HG03097 (cell line): Measurements from ENCODE around the gene DYNLRB2.

ENCODE experiments used
- ATAC-seq: cut with Tn5 transposase; IDR thresholded peaks from one replicate; pipeline ENCODE4 v1.9.1; 2021; ENCODE audit not compliant: unreplicated experiment, low FRiP score

Gene DYNLRB2

DNA sequence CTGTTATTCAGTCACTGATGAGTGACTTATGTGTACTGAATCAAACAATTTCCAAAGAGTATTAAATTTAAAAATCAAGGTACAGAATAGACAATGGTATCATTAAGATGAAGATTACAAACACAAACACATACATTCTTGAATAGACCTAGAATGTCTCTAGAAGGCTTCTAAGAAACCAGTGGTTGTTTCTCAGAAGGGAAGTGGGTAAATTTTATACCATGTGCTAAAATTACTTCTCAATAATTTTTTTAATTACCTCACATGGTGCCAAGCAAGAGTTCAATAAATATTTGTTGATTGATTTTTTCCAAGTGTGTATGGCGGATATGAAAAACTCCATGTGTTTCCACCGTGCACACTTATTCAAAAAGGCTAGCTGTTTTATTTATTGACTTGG is 6.4 kb downstream of the DYNLRB2 start:
- ATAC-seq, result no peak

DNA sequence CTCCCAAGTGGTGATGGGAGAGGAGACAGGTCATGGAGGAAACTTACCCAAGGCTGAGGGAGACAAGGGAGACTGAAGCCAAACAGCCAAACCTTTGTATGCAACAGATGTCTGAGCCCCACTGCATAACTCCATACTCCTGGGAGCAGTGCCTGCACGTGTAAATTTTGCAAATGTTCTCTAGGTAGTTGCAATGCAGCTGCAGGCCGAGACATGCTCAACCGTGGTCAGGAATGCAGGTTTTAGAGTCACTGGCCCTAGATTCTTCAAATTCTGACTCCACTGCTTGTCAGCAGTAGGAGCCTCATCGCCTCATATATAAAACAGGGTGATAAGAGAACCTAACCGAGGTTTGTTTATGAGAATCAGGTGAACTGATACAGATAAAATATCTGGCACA is 11.5 kb downstream of the DYNLRB2 start:
- no peak for ATAC-seq

DNA sequence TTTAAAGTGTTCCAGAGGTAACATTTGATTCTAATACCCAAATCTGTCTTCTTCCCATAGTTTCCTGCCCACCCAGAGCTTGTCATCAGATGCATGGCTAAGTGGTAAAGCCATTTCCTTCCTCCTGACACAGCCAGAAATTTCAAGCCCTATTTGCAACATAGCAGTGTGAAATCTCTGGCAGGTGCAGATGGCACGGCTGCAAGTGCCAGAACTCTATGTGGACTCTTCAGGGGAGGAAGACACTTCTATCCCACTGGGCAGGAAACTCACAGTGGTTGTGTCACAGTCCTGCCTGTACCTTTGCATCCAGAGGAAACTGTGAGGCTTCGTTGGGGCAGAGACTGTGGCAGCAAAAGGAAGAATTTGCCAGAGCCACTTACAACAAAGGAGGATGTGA is 13.2 kb downstream of the DYNLRB2 start:
- no peak for ATAC-seq

DNA sequence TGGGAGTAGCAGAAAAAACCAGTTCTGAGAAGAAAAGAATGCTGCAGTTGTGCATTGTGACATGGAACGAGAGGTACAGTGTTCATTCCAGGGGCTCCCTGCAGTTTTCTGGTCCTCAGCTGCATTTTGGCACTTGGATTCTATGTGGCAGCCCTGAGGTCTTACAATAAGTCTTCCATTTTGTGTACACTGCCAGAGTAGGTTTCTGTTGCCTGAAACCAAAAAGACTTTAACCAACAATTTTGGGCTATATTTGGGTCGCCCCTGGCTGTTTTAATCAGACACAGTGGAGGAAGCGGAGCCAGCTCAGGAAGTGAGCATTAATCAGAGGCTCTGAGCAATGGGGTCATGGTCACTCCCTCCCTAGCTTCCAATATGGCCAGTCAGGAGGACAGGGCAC is 15.7 kb downstream of the DYNLRB2 start:
- no peak for ATAC-seq

DNA sequence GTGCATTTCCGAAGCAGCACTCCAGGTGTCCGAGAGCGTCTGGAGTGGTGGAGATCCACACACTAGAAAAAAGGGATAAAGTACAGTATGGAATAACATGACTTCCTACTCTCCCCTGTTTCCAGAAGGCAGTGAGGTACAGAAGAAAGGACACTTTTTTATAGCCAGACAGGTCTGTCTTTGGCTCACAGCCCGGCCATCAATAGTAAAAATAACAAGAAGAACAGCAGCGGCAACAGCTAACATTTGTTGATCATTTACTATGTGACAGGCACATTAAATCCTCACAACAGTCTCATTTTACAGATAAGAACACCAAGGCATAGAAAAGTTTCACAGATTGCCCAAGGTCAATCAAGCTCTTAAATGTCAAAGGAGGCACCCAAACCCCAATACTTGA is 16.2 kb downstream of the DYNLRB2 start:
- no peak for ATAC-seq

DNA sequence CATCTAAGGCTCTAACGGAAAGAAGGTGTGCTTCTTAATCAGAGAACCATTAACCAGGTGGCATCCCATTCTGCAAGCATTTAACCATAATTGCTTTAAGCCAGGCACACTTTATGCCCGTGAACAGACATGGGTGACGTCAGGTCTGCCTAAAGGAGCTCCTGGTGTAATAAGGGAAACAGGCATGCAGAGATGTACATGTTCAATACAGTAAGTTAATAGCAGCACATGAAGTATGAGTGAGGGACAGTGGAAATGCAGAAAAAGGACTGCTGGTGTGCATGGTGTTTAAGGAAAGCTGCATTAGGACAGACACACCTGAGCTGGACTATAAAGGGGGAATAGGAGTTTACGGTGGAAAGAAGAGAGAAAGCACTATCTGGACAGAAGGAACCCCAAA is 18.6 kb downstream of the DYNLRB2 start:
- ATAC-seq, result no peak

DNA sequence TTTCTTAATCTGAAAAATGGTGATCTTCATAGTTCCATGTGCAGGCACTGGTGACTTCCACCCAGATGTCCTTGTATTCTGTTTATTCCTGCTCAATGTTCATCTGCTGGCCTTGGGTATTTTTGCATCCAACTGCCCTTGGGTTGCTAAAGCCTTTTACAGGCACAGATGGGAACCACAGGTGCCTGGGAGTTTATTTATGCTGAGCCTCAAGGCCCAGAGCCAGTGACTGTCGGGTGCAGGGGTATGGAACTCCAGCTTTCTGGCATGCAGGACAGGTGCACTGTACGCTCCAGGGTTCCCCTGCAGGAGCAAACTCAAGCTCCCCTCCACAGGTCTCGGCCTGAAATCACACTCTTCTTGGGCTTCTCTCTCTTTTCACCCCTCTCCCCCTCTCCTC is 22.3 kb downstream of the DYNLRB2 start:
- ATAC-seq, result no peak

DNA sequence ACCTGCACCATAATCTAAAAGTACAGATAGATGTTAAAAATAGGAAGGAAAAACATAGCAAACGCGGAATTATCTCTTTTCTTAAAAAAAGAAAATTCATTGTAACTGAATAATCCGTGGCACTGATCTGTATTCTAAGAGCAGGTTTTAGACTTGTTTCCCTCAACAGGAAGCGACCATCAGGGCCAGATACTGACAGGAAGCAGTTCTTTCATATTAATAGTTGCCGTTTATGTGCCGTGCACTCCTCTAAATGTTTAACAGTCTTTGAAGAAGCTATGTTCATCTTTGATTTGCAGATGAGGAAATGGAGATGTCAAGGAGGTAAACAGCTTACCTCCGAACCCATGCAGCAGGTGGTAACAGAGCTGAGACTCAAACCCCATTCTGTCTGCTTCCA is 23.6 kb downstream of the DYNLRB2 start:
- ATAC-seq, result no peak

DNA sequence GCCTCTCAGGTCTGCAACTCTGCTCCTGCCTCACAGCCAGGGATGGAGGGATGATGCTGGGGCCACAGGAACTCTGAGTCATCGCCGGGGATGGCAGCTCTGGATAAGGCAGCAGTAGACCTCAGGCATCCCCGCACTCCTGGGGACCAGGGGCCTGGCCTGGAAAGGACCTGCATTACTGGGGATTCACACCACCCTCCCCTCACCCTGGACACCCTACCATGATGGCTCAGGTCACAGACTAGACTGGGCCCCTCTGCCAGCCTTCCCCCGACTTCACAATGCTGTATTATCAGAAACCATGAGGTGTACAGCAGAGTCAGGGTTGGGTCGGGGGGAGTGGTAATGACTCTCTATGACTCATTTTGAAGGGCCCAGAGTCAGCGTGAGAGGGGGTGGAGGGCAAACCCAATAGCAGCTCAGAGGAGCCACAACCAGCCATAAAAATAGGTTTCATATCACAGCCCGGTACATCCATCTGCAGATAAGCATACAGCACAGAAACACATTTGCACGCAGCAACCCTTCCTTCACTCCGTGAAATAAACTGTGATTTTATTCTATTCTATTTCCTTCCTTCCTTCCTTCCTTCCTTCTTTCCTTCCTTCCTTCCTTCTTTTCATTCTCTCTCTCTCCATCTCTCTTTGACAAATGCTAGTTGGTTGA is 28.8 kb downstream of the DYNLRB2 start:
- ATAC-seq, result no peak

DNA sequence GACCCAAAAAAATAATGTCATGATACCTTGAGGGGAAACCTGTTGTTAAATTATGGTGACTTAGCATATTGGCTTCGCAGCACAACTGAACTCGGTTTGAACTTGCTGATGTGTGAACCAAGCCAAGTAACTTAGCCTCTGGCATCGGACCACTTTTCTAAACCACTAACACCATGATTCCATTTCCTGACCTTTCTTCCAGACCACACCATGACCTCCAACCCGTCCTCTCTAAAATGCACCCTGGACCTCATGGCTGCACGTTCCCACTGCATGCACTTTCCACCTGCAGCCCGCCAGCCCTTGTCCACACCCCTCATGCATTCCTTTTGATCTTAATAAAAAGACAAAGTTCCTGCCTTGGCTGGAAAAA is 29.3 kb downstream of the DYNLRB2 start:
- ATAC-seq, result no peak

DNA sequence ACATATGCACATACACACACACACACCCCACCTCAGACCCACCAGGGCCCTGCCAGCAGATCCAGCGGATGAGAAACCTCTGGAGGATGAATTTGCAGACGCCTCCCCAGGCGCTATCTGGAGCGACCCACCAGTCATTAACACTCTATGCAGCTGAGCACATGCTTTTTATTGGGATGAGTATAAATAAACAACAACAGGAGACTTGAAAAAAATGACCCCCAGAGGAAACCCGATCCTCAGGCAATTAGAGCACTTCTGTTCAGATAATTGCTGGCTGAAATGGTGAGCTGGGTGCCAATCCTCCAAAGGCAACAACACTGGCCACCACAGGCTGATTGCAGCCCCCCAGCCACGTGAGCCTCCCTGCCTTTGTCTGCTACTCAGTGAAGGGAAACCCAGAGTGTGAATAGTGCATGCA is 32.9 kb downstream of the DYNLRB2 start:
- ATAC-seq, result no peak

DNA sequence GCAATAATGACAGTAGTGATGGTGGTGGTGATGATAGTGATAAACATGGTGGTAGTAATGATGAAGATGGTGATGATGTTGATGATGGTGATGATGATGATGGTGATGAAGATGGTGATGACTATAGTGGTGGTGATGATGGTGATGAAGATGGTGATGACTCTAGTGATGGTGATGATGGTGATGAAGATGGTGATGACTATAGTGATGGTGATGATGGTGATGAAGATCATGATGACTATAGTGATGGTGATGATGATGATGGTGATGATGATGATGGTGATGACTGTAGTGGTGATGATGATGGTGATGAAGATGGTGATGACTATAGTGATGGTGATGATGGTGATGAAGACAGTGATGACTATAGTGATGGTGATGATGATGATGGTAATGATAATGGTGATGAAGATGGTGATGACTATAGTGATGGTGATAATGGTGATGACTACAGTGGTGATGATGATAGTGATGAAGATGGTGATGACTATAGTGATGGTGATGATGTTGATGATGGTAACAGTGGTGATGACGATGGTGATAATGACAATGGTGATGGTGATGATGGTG is 35.6 kb downstream of the DYNLRB2 start:
- ATAC-seq, result no peak

DNA sequence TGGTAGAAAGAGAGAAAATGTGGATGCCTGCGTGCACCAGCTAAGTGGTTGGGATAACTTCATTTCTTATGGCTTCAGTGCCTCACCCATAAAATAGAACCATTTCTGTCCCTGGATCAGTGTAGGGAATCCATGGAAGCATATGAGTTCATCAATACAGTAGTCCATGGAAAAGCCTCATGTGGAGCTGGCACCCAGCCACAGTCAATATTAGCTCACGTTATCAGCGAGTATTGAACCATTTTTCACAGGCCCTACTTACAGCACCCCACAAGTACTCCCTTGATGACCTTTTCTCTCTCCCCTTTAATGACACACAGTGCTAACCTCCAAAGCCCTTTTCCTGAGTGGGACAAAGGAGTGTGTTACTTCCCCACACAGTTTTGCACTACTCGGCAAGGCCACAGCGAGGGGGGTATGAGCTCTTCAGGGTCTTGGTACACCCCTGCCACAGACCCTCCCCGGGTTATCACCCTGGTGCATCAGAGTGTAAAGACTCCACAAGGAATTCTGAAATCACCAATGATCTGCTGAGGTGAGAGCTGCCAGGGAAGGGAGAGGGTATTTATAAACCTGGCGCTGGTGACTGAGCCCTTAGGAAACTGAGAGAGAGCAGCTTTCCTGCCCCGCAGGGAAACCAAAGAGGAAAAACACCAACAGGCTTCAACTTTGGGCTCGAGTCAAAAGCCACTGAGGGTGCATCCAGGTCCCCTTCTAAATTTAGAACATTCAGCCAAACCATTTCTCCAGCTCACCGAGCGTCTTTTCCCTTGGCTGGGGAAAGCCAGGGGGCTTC is 36.9 kb downstream of the DYNLRB2 start:
- no peak for ATAC-seq

DNA sequence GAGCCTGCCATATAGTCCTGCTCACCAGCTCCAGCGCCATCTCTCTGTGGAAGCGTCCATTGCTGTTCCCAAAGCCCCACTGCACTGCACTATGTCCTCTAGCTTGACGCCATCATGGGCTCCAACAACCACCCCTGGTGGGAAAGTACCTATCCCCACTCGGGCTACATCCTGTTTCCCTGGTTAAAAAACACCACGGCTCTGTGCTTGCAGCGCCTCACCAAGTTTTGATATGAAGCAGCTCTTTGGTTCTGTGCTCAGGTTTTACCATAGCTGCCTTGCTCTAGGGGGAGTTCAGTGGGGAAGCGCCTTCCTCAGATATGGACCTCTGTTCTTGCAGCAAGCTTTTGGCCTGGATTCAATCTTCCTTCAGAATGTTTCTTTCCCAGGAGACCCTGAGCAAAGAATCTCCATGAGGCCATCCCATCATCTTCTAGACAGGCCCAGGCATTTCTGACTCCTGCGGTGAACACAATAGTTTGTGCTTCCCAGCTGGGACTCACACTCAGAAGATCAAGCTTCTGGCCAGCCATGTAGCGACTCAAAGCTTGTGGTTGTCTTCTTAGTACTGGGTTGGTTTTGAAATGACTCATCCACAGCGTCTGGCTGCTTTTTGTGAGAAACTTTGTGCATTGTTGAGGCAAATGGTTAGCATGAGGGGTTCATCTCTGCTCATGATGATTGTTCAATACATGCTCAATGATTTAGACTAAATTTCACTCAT is 39.5 kb downstream of the DYNLRB2 start:
- ATAC-seq, result peak; percentile 89

DNA sequence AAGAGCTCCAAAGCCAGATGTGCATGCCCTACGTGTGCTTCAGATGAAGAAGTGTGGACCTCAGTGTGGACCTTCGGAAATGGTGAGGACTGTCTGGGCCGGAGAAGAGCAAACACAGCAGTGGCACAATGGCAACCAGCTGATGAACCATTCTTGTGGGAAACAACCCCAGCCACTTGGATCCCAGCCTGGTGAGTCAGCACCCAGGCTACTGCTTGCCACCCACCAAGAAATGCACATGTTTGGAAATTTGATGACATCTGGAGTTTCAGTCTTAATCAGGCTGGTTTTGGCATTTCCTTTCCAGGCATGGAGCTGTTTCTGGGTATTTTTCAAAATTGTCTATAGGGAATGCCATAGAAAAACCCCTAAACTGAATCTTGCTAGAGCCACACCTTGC is 42.7 kb downstream of the DYNLRB2 start:
- no peak for ATAC-seq

DNA sequence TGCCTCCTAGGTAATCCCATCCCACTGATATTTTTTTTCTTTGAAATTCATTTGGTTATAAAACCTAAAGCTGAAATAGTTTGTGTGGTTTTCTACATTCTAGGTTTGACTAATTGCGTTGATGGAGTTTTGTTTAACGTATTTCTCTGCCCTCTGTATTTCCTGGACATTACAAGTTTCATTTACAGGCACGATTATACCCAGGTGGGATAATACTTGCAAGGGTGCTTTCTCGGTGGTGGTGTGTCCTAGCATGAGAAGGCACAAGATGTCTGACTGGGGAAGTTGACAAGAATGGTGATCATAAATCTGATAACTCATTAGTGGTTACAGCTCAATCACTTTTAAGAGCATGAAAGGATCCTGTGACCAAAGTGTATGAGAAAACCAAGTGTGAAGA is 45.0 kb downstream of the DYNLRB2 start:
- ATAC-seq, result peak; percentile 72

DNA sequence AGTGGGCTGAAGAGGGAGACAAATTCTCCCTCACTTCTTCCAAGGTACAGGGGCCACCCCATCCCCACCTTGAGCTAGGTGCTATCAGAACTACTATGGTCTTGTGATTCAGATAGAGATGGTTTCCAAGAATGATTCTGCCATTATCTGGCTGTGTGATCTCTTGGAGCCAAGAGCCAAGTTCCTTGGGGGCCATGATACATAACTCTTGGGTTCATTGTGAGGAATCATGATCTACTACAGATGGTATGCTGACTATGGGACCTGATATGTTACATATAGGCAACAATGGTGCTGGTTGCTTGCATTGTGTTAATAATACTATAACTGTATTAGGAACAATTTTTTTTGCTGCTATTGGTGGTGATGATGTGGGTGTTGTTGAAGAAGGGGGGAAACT is 45.7 kb downstream of the DYNLRB2 start:
- no peak for ATAC-seq

DNA sequence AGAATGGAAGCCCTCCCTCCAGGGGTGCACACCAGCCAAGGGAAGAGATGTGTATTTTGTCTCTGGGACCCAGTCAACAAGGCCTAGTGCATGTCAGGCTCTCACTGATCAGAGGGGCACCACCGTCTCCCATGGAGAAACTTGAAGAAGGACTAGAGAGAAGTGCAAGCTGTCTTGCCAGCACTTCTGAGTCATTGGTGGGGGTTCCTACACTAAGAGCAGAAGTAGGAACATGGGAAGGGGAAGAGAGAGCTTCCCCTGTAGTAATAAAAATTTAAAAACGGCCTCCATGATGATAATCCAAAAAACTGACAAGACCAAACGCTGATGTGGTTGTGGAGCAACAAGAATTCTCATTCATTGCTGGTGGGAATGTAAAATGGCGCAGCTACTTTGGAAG is 46.3 kb downstream of the DYNLRB2 start:
- no peak for ATAC-seq

DNA sequence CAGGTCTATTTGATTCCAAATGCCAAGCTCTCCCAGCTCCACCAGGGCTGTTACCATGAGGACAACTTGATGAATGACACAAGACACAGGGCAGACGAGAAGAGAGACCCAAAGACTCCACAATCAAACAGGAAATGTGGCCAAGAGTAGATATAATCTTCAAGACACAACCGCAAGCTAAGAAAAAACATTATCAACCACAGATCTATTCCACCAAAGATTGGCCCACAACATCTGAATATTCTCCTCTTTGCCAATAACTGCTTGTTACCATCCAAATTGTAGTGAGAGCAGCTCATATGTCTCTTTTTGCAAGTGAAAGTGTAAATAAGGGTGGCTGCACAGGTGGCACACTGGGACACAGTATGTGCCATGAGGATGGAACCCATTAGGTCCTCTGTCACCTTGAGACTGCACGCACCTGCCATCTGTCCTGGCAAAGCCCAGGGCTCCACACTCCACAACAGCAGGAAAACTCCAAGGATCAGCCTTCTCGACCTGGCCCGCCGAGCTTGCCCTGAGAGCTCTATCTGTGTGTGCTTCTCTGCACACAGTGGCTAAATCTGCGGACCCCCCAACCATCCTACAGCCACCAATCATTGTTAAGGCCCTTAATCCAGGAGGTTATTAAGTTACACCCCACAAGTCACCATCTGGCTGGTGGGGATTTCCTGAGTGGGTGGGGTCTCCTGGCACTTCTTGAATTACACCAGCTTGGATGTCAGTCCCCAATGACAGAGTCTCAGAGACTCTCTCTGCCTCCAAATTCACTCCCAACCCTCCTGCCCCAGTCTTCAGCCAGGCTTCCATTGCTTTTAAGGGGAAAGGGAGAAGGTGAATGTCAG is 50.5 kb downstream of the DYNLRB2 start:
- ATAC-seq, result no peak

DNA sequence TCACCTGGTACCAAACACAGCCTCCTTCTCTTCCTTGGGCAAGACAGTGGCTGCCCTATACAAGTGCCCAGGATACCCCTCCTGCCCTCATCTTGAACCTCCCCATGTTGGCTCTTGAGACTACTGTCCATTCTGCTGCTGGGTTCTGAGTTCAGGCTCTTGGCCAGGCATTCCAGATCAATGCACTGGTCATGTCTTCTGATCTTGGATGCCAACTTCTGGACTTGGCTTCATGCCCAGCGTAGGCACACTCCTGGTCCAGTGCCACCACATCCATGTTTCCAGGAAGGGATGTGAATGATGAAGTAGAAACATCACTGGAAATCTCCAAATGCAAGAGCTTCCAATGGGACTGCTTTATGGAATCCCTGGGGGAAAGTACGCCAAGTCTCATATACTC is 51.5 kb downstream of the DYNLRB2 start:
- ATAC-seq, result no peak

DNA sequence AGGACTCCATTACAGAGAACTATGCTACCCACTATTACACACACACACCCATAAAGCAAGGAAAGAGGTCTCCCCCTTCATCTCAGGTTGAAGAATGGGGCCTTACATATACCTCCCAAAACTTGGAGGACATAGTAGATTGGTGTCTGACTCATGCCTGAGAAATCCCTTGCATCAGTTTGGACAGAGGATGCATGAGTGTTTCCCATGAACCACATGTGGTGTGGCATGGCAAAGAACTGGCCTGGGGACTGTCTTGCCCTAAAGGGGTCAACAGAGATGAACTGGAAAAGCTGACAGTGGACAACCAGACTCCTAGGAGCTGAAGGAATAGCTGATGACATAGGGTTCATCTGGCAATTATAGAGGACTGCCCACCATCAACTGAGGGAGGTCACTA is 54.0 kb downstream of the DYNLRB2 start:
- ATAC-seq, result no peak
